Activated CD4-positive, alpha-beta T cell treated with anti-CD3 and anti-CD28 coated beads, Interleukin-2, amount 10 ng/mL, durations not matched to agents 24 days and 14 days (primary cell): ENCODE data around the gene STEAP1B. TPM values are rescaled to one million over a fixed set of nuclear protein-coding genes. Genes with fewer than 3 reads are reported as not detected.

ENCODE experiments used
- DNase-seq: peaks from one replicate; pipeline ENCODE4 v3.0.0; 2022
- H3K27ac Mint-ChIP-seq: one replicate; pipeline ENCODE4 v1.8.0; 2022; ENCODE audit warnings: mild to moderate bottlenecking, mixed read lengths
- H3K27me3 Mint-ChIP-seq: one replicate; pipeline ENCODE4 v1.8.0; 2022; ENCODE audit warnings: mixed read lengths
- H3K36me3 Mint-ChIP-seq: one replicate; pipeline ENCODE4 v1.8.0; 2022; ENCODE audit warnings: low read depth, mild to moderate bottlenecking, mixed read lengths
- H3K4me1 Mint-ChIP-seq: one replicate; pipeline ENCODE4 v1.8.0; 2021; ENCODE audit warnings: mixed read lengths
- H3K4me3 Mint-ChIP-seq: one replicate; pipeline ENCODE4 v1.8.0; 2022; ENCODE audit warnings: mild to moderate bottlenecking, moderate library complexity, mixed read lengths
- H3K9me3 Mint-ChIP-seq: one replicate; pipeline ENCODE4 v1.8.0; 2021; ENCODE audit warnings: mixed read lengths
- intact Hi-C: fragments of 100-400 bp; cut with micrococcal nuclease; formaldehyde crosslinking; loops from one replicate; pipeline ENCODE4 v1.15.1; 2023
- total RNA-seq: library from RNA; stranded (reverse); gene quantifications from 2 replicates; pipeline ENCODE4 v1.2.3, GENCODE V29; 2022

Gene STEAP1B
- total RNA-seq, 1 donor from 2014 or later, result 0.21 TPM

DNA sequence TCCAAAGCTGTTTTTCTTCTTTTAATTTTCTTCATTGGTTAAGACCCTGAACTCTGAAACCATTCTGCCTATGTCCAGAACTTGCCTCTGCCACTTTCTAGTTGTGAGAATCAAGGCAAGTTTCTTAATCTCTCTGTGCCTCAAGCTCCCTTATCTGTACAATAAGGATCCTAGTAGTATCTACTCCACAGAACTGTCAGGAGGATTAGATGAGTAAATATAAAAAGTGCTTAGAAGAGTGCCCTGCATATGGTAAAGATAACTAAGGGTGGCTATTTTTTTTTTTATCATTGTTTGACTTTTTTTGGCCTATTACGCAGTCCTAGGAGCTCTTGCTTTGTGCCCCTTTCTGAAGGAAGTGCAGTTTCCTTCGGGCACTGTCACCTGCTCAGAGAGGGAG, 96.6 kb downstream of the STEAP1B start:
- Mint-ChIP-seq H3K4me3 (no peak overlapping the region), H3K27ac (no peak overlapping the region), H3K4me1 (peaks cover 4% of the 10 kb centered on the region), H3K9me3 (no peaks in the 10 kb centered on the region), H3K27me3 (peaks cover 5% of the 10 kb centered on the region), H3K36me3 (no peaks in the 10 kb centered on the region)
- no peak for DNase-seq
- intact Hi-C loops, result no loop called here

DNA sequence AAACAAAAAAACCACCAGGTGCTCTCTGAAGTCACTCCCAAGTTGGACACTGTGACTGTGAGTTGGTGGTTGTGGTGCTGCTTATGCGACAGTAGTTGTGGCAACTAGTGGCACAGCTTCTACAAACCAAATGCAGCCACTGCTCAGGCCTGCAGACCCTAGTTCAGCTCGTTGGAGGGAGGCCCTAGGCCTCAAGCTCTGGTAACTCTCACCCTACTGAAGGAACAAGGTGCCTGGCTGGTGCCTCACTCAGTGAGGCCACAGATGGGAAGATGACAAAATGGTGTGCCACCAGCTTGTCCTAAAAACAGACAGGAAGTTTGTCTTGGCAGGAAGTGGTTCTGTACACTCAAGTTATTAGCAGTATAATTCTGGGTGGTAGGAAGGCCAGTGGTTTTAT, 97.7 kb downstream of the STEAP1B start:
- Mint-ChIP-seq H3K4me1 (peaks cover 4% of the 10 kb centered on the region), H3K27ac (peak overlapping the region; percentile 52), H3K4me3 (no peak overlapping the region), H3K9me3 (no peaks in the 10 kb centered on the region), H3K27me3 (peaks cover 4% of the 10 kb centered on the region), H3K36me3 (no peaks in the 10 kb centered on the region)
- no peak for DNase-seq
- intact Hi-C loops, result no loop called here

DNA sequence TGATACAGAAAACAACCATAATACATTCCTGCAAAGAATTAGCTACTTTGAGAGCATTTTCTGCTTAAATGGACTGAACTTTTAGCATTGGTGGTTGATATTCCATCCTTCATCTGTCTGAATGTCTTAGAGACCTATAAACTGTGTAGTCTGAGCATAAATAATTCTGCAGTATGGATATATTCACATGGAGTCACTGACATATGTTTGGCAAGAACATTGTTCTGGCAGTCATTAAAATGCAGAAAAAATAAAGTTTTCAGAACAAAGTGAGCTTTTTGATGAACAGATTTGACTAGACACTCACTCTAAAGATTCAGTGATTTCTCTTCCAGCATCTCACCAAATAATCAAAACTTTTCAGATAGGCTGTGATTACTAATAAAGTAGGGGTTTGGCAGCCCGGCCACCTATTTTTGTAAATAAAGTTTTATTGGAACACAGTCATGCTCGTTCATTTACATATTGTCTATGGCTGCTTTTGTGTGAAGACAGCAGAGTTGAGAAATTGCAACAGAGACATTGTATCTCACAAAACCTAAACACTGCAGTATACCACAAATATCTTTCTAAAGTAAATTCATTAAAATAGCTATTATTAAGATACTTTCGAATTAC, 98.9 kb downstream of the STEAP1B start:
- no peaks in the 10 kb centered on the region for H3K9me3 Mint-ChIP-seq
- no peak overlapping the region for H3K27ac Mint-ChIP-seq
- peaks cover 4% of the 10 kb centered on the region for H3K4me1 Mint-ChIP-seq
- H3K36me3 Mint-ChIP-seq, result no peaks in the 10 kb centered on the region
- intact Hi-C loops, result no loop called here
- no peak for DNase-seq
- H3K4me3 Mint-ChIP-seq, result no peak overlapping the region
- peaks cover 7% of the 10 kb centered on the region for H3K27me3 Mint-ChIP-seq

DNA sequence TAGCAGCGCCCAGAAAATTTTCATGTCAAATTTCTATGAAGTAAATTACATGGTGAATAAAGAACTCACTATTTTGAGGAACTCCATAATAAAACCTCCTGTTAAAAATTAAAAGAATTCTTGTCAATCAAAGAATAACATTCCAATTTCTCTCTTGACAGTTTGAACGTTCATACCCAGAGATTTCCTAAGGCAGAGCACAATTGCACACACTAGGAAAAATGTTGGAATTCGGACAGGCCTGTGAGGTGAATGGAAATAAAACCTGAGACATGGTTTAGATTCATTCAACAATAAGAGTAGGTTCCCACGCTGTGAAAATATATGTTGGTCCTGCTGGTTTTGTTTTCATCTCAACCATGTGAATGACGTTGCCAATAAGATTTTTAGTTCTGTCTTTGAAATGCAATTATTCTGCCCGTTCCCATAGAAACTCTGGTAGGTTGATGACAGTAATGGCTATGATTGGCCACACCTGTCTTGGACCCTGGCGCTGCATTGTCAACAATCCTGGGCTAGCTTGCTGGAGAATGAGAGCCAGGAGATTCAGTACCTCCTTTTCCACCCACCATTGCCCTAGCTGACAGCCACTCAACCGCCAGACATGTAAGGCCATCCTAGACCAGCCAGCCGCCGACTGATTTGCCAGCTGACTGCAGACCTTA, 99.7 kb downstream of the STEAP1B start:
- intact Hi-C loops, result no loop called here
- H3K27ac Mint-ChIP-seq, result no peak overlapping the region

DNA sequence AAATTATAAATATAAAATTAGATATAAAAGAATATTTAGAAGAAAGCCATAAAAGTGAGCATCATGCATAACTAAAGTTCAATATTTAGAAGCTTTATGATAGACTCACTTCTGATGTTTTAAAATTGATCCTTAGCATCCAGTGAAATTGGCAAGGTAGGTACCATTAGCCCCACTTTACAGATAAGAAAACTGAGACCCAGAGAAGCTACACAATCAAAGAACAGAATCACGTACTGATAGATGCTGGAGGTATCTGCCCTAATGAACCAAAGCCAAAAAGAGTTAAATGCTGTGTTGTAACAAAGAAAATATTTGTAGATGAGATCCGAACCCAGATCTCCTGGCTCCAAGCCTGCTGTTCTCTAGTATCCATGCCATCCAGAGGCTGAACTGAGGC, 100.4 kb downstream of the STEAP1B start:
- intact Hi-C loops, result no loop called here
- Mint-ChIP-seq H3K36me3 (no peaks in the 10 kb centered on the region), H3K27ac (no peak overlapping the region), H3K4me1 (peaks cover 4% of the 10 kb centered on the region), H3K27me3 (peaks cover 7% of the 10 kb centered on the region), H3K4me3 (no peak overlapping the region), H3K9me3 (no peaks in the 10 kb centered on the region)
- DNase-seq, result no peak

More for the DNA sequence above, 99.7 kb downstream of the STEAP1B start:
- Mint-ChIP-seq H3K36me3 (no peaks in the 10 kb centered on the region), H3K9me3 (no peaks in the 10 kb centered on the region), H3K27me3 (peaks cover 7% of the 10 kb centered on the region), H3K4me3 (no peak overlapping the region), H3K4me1 (peaks cover 4% of the 10 kb centered on the region)
- DNase-seq, result no peak

DNA sequence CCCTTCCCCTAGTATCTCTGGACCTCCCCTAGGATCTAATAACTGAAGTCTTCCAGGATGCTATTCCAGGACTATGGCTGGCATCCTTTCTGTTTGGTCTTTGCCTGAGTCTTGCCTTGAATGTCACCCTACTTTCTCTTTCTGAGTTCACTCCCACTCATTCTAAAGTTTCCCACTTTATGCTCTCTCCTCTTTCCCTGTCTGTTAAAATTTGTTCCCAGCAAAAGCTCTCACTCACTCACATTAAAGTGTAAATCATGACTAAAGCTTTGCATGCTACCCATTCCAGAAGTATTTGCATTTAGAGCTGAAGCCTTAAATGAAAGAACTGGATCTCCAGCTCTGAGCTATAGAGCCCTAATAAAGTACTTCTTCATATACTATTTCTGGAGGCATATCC, 100.9 kb downstream of the STEAP1B start:
- peaks cover 4% of the 10 kb centered on the region for H3K4me1 Mint-ChIP-seq
- no peaks in the 10 kb centered on the region for H3K9me3 Mint-ChIP-seq
- H3K4me3 Mint-ChIP-seq, result no peak overlapping the region
- H3K27ac Mint-ChIP-seq, result no peak overlapping the region
- H3K36me3 Mint-ChIP-seq, result no peaks in the 10 kb centered on the region
- intact Hi-C loops, result no loop called here
- no peak for DNase-seq
- H3K27me3 Mint-ChIP-seq, result peaks cover 7% of the 10 kb centered on the region

DNA sequence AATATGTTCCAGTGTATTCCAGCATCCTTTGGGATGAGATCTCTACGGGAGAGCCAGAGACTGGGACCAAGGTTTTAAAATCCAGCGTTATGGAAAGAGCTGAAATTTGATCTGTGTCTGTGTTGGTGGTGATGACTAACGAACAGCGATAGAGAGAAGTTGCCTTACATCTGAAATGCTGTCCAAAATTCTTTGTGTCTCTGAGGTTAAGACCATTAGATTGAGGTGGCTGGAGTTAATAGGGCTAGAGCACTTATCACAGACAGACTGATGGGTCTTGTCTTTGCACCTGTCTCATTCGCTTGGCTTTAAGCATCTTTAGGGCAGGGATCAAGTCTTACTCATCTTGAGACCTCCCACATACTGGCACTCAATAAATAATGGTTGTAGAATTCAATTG, 102.0 kb downstream of the STEAP1B start:
- DNase-seq, result no peak
- H3K4me3 Mint-ChIP-seq, result no peak overlapping the region
- H3K9me3 Mint-ChIP-seq, result no peaks in the 10 kb centered on the region
- peaks cover 4% of the 10 kb centered on the region for H3K4me1 Mint-ChIP-seq
- H3K27me3 Mint-ChIP-seq, result peaks cover 7% of the 10 kb centered on the region
- H3K27ac Mint-ChIP-seq, result no peak overlapping the region
- H3K36me3 Mint-ChIP-seq, result no peaks in the 10 kb centered on the region
- intact Hi-C loops, result no loop called here

DNA sequence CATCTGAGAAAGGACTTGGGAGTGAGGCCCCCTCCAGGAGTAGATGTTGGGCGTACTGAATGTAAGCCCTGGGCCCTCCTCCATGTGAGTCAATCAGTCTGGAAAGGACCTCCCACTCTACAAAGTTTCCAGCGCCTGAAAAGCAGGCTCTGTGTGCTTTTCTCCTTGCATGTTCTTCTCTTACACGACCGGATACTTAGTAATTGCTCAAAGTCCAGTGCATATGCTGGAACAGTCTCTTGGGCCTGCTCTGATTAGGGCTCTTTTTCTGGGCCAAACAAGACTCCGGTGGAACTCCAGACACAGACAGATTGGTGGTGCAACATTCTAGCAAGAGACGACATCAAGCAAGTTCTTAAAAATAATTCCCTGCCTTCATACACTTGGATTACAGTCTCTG, 104.8 kb downstream of the STEAP1B start:
- intact Hi-C loops, result no loop called here
- Mint-ChIP-seq H3K4me1 (no peaks in the 10 kb centered on the region), H3K9me3 (no peaks in the 10 kb centered on the region), H3K36me3 (no peaks in the 10 kb centered on the region), H3K27ac (no peak overlapping the region), H3K27me3 (peaks cover 7% of the 10 kb centered on the region), H3K4me3 (no peak overlapping the region)
- no peak for DNase-seq

DNA sequence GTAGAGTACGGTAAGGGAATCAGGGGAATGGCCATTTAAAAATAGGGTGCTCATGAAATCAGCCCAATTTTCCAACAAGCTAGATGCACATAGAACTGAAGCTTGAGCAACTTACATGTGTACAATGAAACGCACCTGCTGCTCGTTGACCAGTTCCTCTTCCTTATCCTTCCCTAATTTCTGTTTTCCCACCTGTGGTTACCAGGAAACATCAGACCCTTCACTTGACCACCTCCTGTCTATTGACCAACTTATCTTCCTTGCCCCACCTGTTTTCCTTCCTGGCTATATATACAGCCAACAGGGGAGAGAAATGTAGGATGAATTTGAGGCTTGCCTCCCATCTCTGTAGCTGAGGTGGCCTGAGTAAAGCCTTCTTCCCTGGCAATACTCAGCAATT, 105.2 kb downstream of the STEAP1B start:
- H3K36me3 Mint-ChIP-seq, result no peaks in the 10 kb centered on the region
- intact Hi-C loops, result no loop called here
- DNase-seq, result no peak
- no peaks in the 10 kb centered on the region for H3K9me3 Mint-ChIP-seq
- H3K4me1 Mint-ChIP-seq, result no peaks in the 10 kb centered on the region
- H3K27me3 Mint-ChIP-seq, result peaks cover 4% of the 10 kb centered on the region
- H3K27ac Mint-ChIP-seq, result no peak overlapping the region
- H3K4me3 Mint-ChIP-seq, result no peak overlapping the region

DNA sequence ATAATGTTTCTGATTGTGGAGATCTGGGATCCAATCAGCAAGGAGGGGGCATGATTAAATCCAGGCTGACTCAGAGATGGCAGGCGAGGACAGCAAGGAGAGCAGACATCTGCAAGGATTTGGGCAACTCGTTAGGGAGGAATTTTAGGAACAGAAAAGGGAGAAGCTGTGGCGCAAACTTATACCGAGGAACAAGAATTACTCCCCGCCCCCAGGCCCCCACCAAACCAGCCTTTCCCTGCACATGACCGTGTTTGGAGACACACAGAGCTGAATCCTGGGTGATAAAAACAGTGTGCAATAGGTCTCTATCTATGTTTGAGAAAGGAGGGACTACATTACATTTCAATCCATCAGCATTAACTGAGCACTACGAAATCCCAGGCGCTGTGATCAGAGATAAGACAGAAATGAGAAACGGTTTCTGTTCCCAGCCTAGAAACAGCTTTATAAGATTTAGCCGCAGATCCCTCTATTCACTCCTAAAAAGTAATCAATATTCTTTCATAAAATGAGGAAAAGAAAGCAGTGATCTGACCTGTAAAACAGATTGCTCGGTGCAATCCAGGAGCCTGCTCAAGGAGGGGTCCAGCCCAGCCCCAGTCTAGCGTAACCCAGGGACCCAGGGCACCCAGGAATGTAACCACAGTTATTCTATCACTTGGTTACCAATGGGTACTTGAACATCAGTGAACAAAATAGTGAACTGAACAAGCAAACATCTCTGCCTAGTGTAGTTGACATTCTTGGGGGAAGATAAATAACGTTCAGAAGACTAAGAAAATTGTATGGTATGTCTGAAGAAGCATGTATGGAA, 105.9 kb downstream of the STEAP1B start:
- intact Hi-C loops, result no loop called here
- no peak overlapping the region for H3K27ac Mint-ChIP-seq
- no peak overlapping the region for H3K4me3 Mint-ChIP-seq
- peaks cover 3% of the 10 kb centered on the region for H3K27me3 Mint-ChIP-seq
- no peaks in the 10 kb centered on the region for H3K9me3 Mint-ChIP-seq
- no peaks in the 10 kb centered on the region for H3K4me1 Mint-ChIP-seq
- no peak for DNase-seq
- no peaks in the 10 kb centered on the region for H3K36me3 Mint-ChIP-seq

DNA sequence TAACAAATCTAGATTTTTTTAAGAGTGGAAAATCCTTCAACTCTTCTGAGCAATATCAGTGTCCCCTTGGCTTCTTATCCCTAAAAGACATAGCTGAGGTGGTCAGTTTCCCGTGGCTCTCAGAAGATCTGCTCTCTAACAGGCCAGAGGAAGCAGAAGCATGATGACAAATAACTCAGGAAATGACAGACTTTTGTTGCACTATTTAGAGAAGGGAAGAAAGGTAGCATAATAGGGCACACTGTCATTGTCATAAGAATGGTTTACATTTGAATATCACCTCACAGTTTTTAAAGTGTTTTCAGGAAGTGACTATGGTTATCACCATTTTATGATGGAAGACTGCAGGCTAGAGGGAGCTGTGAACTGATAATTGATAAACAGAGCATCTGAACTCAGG, 109.5 kb downstream of the STEAP1B start:
- intact Hi-C loops, result no loop called here
- no peak overlapping the region for H3K4me3 Mint-ChIP-seq

DNA sequence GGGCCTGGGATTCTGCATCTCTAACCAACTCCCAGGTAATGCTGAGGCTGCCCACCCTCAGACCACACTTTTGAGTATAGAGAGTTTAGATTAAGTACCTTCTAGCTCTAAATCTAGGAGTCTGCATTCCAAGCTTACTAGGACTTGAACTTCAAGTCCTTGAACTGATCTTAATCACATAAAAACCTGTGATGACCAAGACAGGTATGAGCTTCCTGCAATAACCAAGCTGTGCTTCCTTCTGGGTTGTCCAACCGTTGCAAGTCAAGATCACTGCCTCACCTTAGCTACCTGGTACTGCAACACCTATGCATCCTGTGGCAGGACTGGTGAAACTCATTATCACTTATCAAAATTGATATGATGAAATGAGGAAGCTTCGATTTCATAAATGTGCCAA, 110.1 kb downstream of the STEAP1B start:
- intact Hi-C loops, result no loop called here
- no peaks in the 10 kb centered on the region for H3K36me3 Mint-ChIP-seq

More for the DNA sequence above, 109.5 kb downstream of the STEAP1B start:
- Mint-ChIP-seq H3K27ac (no peak overlapping the region), H3K36me3 (no peaks in the 10 kb centered on the region), H3K27me3 (no peaks in the 10 kb centered on the region), H3K4me1 (no peaks in the 10 kb centered on the region), H3K9me3 (no peaks in the 10 kb centered on the region)
- DNase-seq, result no peak

DNA sequence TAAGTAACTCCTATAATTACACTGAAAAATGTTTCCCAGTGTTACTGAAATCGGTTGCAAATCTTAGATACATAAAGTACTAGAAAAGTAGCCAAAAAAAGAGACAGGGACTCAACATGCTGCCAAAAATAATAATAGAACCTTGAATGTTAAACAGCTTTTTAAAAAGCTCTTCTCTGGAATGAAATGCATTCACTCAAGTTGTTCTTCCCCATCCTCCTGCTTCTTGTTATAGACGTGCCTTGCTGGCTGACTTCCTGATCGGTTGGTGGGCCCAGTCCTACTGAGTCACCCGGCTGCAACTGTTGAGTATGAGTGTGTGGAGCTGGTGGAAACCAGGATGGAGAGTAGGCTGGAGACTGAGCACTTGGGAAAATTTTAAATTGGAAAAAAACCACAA, 112.4 kb downstream of the STEAP1B start:
- DNase-seq, result no peak
- Mint-ChIP-seq H3K27ac (no peak overlapping the region), H3K27me3 (no peaks in the 10 kb centered on the region), H3K36me3 (no peaks in the 10 kb centered on the region), H3K4me1 (no peaks in the 10 kb centered on the region), H3K4me3 (no peak overlapping the region), H3K9me3 (no peaks in the 10 kb centered on the region)
- intact Hi-C loops, result no loop called here

More for the DNA sequence above, 110.1 kb downstream of the STEAP1B start:
- Mint-ChIP-seq H3K27ac (no peak overlapping the region), H3K9me3 (no peaks in the 10 kb centered on the region), H3K27me3 (no peaks in the 10 kb centered on the region), H3K4me3 (no peak overlapping the region), H3K4me1 (no peaks in the 10 kb centered on the region)
- DNase-seq, result no peak

DNA sequence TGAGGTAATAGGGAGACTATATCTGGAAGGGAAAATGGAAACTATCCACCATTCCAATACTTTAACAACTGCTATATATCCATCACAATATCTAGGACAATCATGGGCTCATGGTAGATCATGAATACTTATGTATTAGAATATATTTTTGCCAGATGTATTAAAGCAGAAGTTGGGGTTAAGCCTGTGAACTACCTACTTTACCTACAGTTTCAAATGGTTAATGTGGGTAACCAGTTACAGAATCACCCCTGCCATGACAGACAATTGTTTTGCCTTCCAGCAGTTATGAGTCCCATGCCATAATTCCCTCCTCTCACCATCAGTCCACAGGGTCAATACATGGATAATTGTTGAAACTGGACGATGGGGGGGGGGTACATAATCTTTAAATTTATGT, 113.1 kb downstream of the STEAP1B start:
- Mint-ChIP-seq H3K36me3 (no peaks in the 10 kb centered on the region), H3K27ac (no peak overlapping the region), H3K4me3 (no peak overlapping the region), H3K9me3 (no peaks in the 10 kb centered on the region), H3K27me3 (no peaks in the 10 kb centered on the region), H3K4me1 (no peaks in the 10 kb centered on the region)
- intact Hi-C loops, result no loop called here
- no peak for DNase-seq
